ENCODE results near the gene SNRNP25.
"Not testable (repeated sequence)": the region's sequence is repeated elsewhere in the genome, so short reads cannot be mapped to it uniquely, and the experiment has no call there.

The SNRNP25 gene

DNA sequence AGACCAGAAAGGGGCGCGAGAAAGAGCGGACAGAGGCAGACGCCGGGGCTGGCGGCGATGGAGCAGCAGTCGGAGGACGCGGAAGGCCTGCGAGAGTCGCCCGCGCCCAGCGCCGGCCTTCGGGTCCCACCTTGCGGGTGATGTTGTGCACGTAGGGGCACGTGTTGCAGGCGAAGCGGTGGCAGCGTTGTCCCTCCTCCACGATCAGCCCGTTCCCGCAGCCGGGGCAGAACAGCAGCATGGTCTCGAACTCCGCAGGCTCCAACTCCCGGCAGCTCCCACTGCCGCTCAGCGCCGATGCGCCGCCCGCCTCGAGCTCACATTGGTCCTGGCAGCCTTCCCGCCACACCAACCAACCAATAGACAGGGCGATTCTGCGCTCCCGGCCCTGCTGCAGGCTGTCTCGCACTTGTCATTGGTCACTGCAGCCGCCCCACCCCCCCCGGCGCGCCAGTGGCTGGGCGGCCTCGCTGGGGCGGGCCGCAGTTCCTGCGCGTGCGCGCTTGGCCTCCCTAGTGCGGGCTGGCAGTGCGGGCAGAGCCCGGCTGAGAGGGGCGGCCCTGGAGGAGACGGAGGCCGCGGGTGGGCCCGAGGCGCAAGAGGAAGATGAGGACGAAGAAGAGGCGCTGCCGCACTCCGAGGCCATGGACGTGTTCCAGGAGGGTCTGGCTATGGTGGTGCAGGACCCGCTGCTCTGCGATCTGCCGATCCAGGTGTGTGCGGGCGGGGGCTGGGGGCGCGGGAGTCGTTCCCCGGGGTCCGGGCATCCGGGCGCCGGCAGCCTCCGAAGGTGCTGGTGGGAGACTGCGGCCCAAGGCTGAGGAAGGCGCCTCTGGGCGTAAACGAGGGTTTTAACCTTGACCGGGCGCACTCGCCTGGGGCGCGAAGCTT lies at the start of gene SNRNP25, which contains the start of gene POLR3K:
TSS of gene SNRNP25 (plus strand) at position 483 of the 891 bp plus-strand sequence. CDS start at position 672, 189 bp downstream.
TSS of gene POLR3K (minus strand) at position 263 of the 891 bp plus-strand sequence. CDS start at position 241, 22 bp downstream.
- DNase-seq = peak; percentile 100
- peaks cover 30 to 38% (median 34%) of the 10 kb centered on the region in 3 donors for H3K36me3 ChIP-seq
- peaks cover 0 to 19% (median 10%) of the 10 kb centered on the region in 4 donors for H3K4me1 ChIP-seq
- H3K4me3 ChIP-seq = peak within 1 kb of the TSS; percentile 67 to 72
- no peaks in the 10 kb centered on the region for H3K9me3 ChIP-seq
- no peaks in the 10 kb centered on the region for H3K27me3 ChIP-seq
- intact Hi-C loops (cut with DNase I; ENCODE audit: low total_unique reads) = no loop called here
- H3K27ac ChIP-seq = peak within 1 kb of the TSS; percentile 73 to 77
- TF ChIP-seq, protein P1, sequence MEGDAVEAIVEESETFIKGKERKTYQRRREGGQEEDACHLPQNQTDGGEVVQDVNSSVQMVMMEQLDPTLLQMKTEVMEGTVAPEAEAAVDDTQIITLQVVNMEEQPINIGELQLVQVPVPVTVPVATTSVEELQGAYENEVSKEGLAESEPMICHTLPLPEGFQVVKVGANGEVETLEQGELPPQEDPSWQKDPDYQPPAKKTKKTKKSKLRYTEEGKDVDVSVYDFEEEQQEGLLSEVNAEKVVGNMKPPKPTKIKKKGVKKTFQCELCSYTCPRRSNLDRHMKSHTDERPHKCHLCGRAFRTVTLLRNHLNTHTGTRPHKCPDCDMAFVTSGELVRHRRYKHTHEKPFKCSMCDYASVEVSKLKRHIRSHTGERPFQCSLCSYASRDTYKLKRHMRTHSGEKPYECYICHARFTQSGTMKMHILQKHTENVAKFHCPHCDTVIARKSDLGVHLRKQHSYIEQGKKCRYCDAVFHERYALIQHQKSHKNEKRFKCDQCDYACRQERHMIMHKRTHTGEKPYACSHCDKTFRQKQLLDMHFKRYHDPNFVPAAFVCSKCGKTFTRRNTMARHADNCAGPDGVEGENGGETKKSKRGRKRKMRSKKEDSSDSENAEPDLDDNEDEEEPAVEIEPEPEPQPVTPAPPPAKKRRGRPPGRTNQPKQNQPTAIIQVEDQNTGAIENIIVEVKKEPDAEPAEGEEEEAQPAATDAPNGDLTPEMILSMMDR (IDR thresholded peaks at IDR 0.05) = no peak

DNA sequence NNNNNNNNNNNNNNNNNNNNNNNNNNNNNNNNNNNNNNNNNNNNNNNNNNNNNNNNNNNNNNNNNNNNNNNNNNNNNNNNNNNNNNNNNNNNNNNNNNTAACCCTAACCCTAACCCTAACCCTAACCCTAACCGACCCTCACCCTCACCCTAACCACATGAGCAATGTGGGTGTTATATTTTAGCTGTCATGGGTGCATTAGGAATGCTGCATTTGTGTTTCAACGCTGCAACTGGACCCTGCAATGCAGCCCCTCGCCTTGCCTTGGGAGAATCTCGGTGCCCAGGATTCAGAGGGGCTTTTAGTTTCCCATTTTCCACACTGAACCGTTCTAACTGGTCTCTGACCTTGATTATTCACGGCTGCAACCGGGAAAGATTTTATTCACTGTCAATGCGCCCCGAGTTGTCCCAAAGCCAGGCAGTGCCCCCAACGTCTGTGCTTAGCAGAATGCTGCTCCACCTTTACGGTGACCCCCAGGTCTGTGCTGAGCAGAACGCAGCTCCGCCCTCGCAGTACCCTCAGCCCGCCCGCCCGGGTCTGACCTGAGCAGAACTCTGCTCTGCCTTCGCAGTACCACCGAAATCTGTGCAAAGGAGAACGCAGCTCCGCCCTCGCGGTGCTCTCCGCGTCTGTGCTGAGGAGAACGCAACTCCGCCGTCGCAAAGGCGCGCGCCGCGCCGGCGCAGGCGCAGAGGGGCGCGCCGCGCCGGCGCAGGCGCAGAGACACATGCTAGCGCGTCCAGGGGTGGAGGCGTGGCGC lies 43.5 kb upstream of the SNRNP25 start:
- no peak for DNase-seq
- Histone ChIP-seq H3K9me3 (no peaks in the 10 kb centered on the region), H3K36me3 (no peaks in the 10 kb centered on the region), H3K27me3 (no peaks in the 10 kb centered on the region), H3K4me3 (no peak overlapping the region), H3K4me1 (no peaks in the 10 kb centered on the region), H3K27ac (no peak overlapping the region)
- TF ChIP-seq, protein P1 (IDR thresholded peaks at IDR 0.05) = no peak
- intact Hi-C loops (cut with DNase I; ENCODE audit: low total_unique reads) = no loop called here

DNA sequence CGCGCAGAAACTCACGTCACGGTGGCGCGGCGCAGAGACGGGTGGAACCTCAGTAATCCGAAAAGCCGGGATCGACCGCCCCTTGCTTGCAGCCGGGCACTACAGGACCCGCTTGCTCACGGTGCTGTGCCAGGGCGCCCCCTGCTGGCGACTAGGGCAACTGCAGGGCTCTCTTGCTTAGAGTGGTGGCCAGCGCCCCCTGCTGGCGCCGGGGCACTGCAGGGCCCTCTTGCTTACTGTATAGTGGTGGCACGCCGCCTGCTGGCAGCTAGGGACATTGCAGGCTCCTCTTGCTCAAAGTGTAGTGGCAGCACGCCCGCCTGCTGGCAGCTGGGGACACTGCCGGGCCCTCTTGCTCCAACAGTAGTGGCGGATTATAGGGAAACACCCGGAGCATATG lies 42.9 kb upstream of the SNRNP25 start:
- H3K4me1 ChIP-seq; H3K4me3 ChIP-seq; intact Hi-C loops (cut with DNase I; ENCODE audit: low total_unique reads); H3K36me3 ChIP-seq; H3K27ac ChIP-seq; H3K27me3 ChIP-seq; H3K9me3 ChIP-seq: not testable (repeated sequence)
- peak; percentile 99 to 100 for DNase-seq
- TF ChIP-seq, protein P1 (IDR thresholded peaks at IDR 0.05) = peak in 1 of 2 experiments; percentile 39

DNA sequence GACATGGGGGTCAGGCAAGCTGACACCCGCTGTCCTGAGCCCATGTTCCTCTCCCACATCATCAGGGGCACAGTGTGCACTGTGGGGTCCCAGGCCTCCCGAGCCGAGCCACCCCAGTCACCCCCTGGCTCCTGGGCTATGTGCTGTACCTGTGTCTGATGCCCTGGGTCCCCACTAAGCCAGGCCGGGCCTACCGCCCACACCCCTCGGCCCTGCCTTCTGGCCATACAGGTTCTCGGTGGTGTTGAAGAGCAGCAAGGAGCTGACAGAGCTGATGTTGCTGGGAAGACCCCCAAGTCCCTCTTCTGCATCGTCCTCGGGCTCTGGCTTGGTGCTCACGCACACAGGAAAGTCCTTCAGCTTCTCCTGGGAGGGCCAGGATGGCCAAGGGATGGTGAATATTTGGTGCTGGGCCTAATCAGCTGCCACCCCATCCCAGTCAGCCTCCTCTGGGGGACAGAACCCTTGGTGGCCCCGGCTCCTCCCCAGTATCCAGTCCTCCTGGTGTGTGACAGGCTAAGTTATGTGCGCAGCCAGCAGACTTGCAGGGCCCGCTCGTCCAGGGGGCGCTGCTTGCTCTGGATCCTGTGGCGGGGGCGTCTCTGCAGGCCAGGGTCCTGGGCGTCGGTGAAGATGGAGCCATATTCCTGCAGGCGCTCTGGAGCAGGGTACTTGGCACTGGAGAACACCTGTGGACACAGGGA lies 36.4 kb upstream of the SNRNP25 start:
- H3K4me1 ChIP-seq; H3K4me3 ChIP-seq; H3K27me3 ChIP-seq; H3K36me3 ChIP-seq; H3K27ac ChIP-seq; intact Hi-C loops (cut with DNase I; ENCODE audit: low total_unique reads); H3K9me3 ChIP-seq; DNase-seq: not testable (repeated sequence)

DNA sequence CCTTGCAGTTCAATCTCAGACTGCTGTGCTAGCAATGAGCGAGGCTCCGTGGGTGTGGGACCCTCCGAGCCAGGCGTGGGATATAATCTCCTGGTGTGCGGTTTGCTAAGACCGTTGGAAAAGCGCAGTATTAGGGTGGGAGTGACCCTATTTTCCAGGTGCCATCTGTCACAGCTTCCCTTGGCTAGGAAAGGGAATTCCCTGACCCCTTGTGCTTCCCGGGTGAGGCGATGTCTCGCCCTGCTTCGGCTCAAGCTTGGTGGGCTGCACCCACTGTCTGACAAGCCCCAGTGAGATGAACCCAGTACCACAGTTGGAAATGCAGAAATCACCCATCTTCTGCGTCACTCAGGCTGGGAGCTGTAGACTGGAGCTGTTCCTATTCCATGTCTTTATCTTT lies 32.7 kb upstream of the SNRNP25 start:
- H3K27ac ChIP-seq; H3K36me3 ChIP-seq; H3K4me3 ChIP-seq; H3K4me1 ChIP-seq; H3K27me3 ChIP-seq; DNase-seq; H3K9me3 ChIP-seq; intact Hi-C loops (cut with DNase I; ENCODE audit: low total_unique reads): not testable (repeated sequence)

DNA sequence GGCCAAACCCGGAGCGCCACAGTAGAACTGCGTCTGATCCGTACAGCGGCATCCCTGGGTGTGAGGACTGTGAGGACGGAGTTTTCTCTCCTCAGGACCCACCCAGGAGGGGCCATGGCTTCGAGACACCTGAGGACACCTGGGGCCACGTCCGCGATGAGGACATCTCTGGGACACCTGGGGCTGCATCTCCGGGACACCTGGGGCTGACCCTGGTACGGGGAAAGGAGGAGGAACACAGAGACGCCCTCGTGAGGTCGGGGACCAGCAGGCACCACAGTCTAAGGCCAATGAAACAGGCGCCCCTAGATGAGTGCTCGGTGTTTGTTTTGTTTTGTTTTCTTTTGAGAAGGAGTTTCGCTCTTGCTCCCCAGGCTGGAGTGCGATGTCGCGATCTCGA lies 29.5 kb upstream of the SNRNP25 start:
- H3K27me3 ChIP-seq; H3K4me1 ChIP-seq; H3K4me3 ChIP-seq; intact Hi-C loops (cut with DNase I; ENCODE audit: low total_unique reads); H3K36me3 ChIP-seq; H3K27ac ChIP-seq; H3K9me3 ChIP-seq; DNase-seq: not testable (repeated sequence)

DNA sequence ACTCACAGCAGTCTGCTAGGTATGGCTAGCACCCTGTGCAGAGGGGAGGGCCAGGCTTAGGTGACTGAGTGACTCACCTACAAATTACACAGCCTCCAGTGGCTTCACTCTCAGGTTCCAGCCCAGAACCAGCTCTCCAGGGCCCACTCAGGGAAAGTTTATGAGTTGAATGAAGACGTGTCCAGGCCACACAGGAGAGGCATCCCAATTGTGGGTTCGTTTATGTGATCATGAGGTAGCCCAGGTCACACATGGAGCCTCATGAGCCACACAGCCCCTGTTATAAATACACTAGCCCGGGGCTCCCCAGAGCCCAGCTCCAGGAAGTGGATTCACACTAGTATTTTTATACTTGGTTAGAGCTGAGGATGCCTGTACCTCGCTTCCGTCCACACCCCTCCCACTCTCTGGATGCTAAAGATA lies 27.7 kb upstream of the SNRNP25 start:
- DNase-seq; H3K27ac ChIP-seq; H3K4me3 ChIP-seq; H3K9me3 ChIP-seq; H3K4me1 ChIP-seq; H3K27me3 ChIP-seq; H3K36me3 ChIP-seq; intact Hi-C loops (cut with DNase I; ENCODE audit: low total_unique reads): not testable (repeated sequence)

DNA sequence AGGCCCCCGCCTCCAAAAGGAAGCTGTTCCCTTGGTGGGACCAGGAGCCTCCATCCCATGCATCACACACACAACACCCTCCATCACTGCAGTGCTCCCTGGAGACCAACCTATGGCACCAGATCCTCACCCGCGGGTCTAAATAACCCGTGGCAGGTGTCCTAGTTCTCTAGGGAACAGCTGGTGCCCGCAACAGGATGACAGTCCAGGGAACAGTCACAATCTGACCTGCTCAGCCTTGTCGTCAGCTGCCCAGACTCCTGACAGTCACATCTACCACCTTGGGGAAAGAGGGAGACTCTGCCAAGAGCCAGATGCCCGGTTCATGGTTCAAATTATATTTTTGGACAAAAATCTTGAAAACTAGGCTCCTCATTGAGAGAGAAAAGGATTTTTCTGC lies 23.0 kb upstream of the SNRNP25 start:
- H3K4me3 ChIP-seq; H3K27me3 ChIP-seq; DNase-seq; intact Hi-C loops (cut with DNase I; ENCODE audit: low total_unique reads); H3K36me3 ChIP-seq; H3K4me1 ChIP-seq; H3K27ac ChIP-seq; H3K9me3 ChIP-seq: not testable (repeated sequence)

DNA sequence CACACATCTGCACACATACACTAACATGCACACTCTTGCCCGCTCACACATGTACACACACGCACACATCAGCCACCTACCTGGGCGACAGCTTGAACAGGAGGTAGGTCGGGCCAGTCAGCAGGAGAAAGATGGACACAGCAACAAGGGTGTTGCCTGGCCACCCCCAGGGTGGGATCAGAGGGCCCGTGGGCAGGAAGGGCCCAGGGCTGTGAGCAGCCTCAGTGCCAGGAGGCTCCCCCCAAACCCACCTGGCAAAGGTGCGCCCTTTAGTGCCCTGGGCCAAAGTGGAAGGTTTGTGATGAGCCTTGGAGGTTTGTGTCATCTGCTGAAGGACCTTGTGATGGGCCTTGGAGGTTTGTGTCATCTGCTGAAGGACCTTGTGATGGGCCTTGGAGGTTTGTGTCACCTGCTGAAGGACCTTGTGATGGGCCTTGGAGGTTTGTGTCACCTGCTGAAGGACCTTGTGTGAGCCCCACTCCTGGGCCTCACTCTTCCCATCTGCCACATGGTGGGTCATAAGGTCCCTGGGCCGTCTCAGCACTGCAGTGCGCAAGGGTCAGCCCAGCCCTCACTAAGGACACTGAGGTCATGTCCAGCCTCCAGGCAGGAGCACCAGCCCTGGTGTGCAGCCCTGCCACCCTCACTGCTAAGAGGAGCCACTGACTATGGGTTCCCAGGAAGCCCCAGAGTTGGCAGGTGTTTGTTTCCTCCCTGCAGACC lies 20.3 kb upstream of the SNRNP25 start:
- intact Hi-C loops (cut with DNase I; ENCODE audit: low total_unique reads); H3K4me1 ChIP-seq; H3K27me3 ChIP-seq; H3K36me3 ChIP-seq; H3K9me3 ChIP-seq; H3K4me3 ChIP-seq; H3K27ac ChIP-seq; DNase-seq: not testable (repeated sequence)

Data from tibial artery (tissue), 4 donors.